ENCODE results near the gene CLIP2.

The CLIP2 gene

DNA sequence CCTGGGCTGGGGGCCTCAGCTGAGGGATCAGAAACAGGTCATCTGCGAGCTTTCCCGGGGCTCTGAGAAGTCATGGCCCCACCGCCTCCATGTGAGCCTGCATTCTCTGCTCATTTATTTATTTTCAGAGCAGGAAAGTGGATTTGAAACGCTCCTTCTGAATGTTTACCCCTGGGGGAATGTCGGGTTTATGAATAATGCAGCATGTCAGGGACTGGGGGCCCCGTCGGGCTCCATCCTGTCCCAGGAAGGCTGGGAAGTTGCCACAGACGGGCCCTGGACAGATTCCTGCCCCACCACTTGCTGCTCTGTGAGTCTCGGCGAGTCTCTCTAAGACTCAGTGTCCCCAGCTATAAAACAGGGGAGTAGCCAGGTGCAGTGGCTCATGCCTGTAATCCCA, 152.6 kb downstream of the CLIP2 start:
- TF ChIP-seq, protein P1, sequence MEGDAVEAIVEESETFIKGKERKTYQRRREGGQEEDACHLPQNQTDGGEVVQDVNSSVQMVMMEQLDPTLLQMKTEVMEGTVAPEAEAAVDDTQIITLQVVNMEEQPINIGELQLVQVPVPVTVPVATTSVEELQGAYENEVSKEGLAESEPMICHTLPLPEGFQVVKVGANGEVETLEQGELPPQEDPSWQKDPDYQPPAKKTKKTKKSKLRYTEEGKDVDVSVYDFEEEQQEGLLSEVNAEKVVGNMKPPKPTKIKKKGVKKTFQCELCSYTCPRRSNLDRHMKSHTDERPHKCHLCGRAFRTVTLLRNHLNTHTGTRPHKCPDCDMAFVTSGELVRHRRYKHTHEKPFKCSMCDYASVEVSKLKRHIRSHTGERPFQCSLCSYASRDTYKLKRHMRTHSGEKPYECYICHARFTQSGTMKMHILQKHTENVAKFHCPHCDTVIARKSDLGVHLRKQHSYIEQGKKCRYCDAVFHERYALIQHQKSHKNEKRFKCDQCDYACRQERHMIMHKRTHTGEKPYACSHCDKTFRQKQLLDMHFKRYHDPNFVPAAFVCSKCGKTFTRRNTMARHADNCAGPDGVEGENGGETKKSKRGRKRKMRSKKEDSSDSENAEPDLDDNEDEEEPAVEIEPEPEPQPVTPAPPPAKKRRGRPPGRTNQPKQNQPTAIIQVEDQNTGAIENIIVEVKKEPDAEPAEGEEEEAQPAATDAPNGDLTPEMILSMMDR (IDR thresholded peaks at IDR 0.05; ENCODE audit: low read depth, low read length) = no peak
- no peak overlapping the region for H3K4me3 ChIP-seq (replicated peaks in 1 of 2; ENCODE audit: low read depth in 2 of 2, low read length in 2 of 2)
- DNase-seq (ENCODE audit: low read depth in 2 of 2) = no peak

DNA sequence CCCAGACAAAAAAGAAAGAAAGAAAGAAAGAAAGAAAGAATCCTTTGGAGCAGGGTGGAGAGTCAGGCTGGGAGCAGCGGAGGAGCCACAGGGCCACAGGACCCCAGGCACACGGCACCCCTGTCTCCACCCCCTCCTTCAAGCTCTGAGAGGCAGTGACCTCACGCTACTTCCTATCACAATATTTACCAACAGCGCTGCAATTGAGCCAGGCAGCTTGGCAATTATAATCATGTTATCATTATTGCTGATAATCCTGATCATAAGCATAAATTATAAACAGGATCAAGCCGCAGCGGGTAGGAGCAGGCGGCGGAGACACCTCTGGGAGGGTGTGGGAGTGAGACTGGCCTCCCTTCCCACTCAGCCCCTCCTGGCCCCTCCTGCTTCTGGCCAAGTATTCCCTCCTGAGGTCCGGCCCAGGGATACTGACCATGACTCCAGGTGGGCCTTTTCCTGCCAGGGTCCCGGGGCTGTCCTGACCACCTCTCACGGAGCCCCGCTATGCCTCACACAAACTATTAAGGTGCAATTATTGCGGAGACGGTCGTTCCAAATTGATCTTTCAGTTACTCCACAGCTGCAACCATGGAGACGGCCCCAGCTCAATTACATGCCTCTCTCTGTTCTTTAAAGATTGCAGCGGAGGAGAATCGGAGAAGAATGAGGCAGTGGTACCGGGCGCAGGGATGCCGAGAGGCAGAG, 154.5 kb downstream of the CLIP2 start:
- no peak for DNase-seq (ENCODE audit: low read depth in 2 of 2)
- no peak overlapping the region for H3K4me3 ChIP-seq (replicated peaks in 1 of 2; ENCODE audit: low read depth in 2 of 2, low read length in 2 of 2)
- TF ChIP-seq, protein P1 (IDR thresholded peaks at IDR 0.05; ENCODE audit: low read depth, low read length) = no peak

DNA sequence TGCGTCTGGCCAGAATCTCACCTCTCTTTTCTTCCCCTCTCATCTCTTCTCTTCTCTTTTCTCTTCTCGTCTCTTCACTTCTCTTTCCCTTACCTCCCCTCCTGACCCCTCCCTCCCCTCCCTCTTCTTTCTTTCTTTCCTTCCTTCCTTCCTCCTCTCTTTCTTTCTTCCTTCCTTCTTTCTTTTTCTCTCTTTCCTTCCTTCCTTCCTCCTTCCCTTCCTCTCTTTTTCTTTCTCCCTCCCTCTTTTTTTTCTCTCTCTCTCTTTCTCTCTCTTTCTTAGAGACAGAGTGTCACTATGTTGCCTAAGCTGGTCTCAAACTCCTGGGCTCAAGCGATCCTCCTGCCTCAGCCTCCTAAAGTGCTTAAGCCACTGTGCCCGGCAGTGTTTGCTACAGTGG, 159.9 kb downstream of the CLIP2 start:
- TF ChIP-seq, protein P1 (IDR thresholded peaks at IDR 0.05; ENCODE audit: low read depth, low read length) = no peak
- DNase-seq (ENCODE audit: low read depth in 2 of 2) = no peak
- no peak overlapping the region for H3K4me3 ChIP-seq (replicated peaks in 1 of 2; ENCODE audit: low read depth in 2 of 2, low read length in 2 of 2)

DNA sequence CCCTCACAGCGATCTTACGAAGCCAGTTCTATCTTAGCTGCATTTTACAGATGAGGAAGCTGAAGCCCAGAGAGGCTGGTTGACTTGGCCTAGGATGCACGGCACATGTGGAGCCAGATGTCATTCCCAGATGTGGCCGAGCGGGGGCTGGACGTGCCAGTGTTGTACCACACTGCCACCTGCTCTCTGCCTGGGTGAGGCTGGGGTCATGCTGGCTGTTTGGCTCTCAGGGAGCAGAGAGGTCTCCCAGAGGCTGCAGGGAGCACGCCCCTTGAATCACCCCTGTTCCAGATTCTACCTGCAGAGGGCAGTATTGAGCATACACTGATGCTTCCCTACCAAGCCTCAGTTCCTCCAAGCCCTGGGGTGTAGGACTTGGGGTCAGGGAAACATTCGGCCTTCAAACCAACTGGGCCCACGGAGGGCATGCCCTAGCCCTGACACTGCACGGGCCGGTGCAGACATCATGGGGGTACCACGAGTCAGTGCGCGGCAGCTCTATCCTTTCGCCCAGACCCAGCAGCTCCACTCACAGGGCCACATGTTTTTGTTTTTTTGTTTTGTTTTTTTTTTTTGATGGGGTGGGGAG, 160.7 kb downstream of the CLIP2 start:
- DNase-seq (ENCODE audit: low read depth in 2 of 2) = peak; percentile 61 to 68
- H3K4me3 ChIP-seq (replicated peaks in 1 of 2; ENCODE audit: low read depth in 2 of 2, low read length in 2 of 2) = no peak overlapping the region
- TF ChIP-seq, protein P1 (IDR thresholded peaks at IDR 0.05; ENCODE audit: low read depth, low read length) = peak; percentile 89

DNA sequence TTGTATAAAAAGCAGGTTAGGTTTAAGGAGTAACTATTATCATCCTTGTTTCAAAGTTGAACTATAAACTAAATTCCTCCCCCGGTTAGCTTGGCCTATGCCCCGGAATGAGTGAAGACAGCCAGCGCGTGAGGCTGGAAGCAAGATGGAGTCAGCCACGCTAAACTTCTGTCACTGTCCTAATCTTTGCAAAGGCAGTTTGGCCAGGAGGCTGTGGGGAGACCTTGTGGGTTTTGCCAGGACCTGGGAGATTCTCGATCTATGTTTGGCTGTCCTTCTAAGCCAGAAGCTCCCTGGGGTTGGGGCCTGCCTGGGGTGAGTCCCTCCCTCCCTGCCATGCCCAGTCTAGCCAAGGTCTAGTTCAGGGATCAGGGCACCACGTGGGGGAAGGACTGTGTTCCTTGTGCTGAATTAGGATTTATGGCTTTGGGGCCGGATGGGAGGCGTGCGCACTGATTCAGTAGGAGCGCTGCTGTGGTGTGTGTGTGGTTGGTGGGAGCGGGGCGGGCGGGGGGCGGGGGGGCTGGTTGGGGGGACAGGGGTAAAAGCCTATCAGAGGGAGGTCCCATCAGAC, 163.6 kb downstream of the CLIP2 start:
- peak overlapping the region; percentile 59 to 66 for H3K4me3 ChIP-seq (replicated peaks in 1 of 2; ENCODE audit: low read depth in 2 of 2, low read length in 2 of 2)
- DNase-seq (ENCODE audit: low read depth in 2 of 2) = peak in 1 of 2 donors; percentile 35
- TF ChIP-seq, protein P1 (IDR thresholded peaks at IDR 0.05; ENCODE audit: low read depth, low read length) = no peak

DNA sequence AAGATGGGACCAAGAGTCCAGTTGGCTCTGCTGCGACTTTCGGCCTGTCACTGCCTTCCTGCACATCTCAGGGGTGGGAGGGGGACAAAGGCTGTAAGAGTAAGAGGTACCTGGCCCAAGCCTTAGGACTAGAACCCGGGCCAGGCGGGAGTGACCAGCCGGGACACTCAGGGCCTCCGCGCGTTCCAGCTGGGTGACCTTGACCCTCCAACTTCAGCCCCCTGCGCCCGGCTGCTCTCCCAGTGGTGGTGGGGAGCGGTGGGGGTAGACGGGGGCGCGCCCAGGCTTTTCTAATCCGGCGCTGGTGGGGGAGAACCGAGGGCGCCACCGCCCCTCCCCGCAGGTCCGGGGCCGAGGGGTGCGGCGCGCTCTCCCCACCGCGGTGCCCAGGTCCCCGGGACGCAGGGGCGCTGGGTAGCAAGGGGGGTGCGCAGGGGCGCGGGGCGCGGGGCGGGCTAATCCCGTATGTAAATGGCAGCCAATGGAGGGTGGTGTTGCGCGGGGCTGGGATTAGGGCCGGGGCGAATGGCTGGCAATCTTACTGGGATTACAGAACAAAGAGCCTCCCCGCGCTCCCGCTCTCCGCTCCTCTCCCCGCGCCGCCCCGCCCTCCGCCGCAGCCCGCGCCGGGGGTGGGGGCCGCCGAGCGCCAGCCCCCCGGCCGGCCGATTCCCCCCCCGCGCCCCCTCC, 164.3 kb downstream of the CLIP2 start, which contains the start of gene GTF2IRD1:
Gene GTF2IRD1, plus strand, starts transcription at position 585 of the 690 bp plus-strand sequence. CDS start 54,175 bp downstream, outside the sequence.
- TF ChIP-seq, protein P1 (IDR thresholded peaks at IDR 0.05; ENCODE audit: low read depth, low read length) = no peak
- peak within 1 kb of the TSS; percentile 59 to 66 for H3K4me3 ChIP-seq (replicated peaks in 1 of 2; ENCODE audit: low read depth in 2 of 2, low read length in 2 of 2)
- peak; percentile 65 to 83 for DNase-seq (ENCODE audit: low read depth in 2 of 2)
